ENCODE data around the gene DNAH2. TPM values are rescaled to one million over a fixed set of nuclear protein-coding genes. Genes with fewer than 3 reads are reported as not detected.

The DNAH2 gene
- total and polyA plus RNA-seq, 2 of the 13 experiments (the other 11 are each of a cell fraction or from before 2014, with no cell fraction given), result not detected

DNA sequence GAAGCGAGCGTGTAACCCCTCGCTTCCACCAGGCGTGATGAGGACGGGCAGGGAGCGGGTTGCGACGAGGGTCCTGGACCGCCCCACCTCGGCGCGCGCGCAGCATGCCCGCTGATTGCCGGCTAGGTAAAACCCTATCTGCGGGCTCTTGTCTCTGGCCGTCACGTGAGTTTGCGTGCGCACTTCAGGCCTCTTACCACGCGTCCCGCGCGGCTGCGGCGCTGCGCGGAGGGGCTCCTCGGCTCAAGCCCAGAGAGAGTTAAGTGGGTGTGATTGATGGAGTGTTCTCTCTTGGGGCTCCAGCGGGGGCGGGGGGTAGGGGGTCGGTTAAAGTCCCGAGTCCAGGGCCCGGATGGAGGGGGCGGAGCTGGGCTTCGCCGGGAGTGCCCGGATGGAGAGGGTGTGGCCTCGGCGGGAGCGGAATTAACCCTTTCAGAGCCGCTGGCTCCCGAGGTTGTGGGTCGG, 124.4 kb downstream of the DNAH2 start (continued):
- no peak for TF ChIP-seq ATF6 (CRISPR knock-in tag; conservative IDR thresholded peaks at IDR 0.05)
- TF ChIP-seq, protein P1, sequence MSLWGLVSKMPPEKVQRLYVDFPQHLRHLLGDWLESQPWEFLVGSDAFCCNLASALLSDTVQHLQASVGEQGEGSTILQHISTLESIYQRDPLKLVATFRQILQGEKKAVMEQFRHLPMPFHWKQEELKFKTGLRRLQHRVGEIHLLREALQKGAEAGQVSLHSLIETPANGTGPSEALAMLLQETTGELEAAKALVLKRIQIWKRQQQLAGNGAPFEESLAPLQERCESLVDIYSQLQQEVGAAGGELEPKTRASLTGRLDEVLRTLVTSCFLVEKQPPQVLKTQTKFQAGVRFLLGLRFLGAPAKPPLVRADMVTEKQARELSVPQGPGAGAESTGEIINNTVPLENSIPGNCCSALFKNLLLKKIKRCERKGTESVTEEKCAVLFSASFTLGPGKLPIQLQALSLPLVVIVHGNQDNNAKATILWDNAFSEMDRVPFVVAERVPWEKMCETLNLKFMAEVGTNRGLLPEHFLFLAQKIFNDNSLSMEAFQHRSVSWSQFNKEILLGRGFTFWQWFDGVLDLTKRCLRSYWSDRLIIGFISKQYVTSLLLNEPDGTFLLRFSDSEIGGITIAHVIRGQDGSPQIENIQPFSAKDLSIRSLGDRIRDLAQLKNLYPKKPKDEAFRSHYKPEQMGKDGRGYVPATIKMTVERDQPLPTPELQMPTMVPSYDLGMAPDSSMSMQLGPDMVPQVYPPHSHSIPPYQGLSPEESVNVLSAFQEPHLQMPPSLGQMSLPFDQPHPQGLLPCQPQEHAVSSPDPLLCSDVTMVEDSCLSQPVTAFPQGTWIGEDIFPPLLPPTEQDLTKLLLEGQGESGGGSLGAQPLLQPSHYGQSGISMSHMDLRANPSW (CRISPR knock-in tag; IDR thresholded peaks at IDR 0.05; ENCODE audit: borderline replicate concordance), result no peak
- TF ChIP-seq, protein P2, sequence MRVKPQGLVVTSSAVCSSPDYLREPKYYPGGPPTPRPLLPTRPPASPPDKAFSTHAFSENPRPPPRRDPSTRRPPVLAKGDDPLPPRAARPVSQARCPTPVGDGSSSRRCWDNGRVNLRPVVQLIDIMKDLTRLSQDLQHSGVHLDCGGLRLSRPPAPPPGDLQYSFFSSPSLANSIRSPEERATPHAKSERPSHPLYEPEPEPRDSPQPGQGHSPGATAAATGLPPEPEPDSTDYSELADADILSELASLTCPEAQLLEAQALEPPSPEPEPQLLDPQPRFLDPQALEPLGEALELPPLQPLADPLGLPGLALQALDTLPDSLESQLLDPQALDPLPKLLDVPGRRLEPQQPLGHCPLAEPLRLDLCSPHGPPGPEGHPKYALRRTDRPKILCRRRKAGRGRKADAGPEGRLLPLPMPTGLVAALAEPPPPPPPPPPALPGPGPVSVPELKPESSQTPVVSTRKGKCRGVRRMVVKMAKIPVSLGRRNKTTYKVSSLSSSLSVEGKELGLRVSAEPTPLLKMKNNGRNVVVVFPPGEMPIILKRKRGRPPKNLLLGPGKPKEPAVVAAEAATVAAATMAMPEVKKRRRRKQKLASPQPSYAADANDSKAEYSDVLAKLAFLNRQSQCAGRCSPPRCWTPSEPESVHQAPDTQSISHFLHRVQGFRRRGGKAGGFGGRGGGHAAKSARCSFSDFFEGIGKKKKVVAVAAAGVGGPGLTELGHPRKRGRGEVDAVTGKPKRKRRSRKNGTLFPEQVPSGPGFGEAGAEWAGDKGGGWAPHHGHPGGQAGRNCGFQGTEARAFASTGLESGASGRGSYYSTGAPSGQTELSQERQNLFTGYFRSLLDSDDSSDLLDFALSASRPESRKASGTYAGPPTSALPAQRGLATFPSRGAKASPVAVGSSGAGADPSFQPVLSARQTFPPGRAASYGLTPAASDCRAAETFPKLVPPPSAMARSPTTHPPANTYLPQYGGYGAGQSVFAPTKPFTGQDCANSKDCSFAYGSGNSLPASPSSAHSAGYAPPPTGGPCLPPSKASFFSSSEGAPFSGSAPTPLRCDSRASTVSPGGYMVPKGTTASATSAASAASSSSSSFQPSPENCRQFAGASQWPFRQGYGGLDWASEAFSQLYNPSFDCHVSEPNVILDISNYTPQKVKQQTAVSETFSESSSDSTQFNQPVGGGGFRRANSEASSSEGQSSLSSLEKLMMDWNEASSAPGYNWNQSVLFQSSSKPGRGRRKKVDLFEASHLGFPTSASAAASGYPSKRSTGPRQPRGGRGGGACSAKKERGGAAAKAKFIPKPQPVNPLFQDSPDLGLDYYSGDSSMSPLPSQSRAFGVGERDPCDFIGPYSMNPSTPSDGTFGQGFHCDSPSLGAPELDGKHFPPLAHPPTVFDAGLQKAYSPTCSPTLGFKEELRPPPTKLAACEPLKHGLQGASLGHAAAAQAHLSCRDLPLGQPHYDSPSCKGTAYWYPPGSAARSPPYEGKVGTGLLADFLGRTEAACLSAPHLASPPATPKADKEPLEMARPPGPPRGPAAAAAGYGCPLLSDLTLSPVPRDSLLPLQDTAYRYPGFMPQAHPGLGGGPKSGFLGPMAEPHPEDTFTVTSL (CRISPR knock-in tag; IDR thresholded peaks at IDR 0.05; ENCODE audit: borderline replicate concordance), result no peak
- TF ChIP-seq MAFG (CRISPR knock-in tag; IDR thresholded peaks at IDR 0.05), result no peak
- no peak for TF ChIP-seq KLF15 (CRISPR knock-in tag; IDR thresholded peaks at IDR 0.05; ENCODE audit: borderline replicate concordance)
- 0 out of 2 replicates have a peak, but pooled peaks have one; percentile 30 for TF ChIP-seq CHD2 (IDR thresholded peaks at IDR 0.05; ENCODE audit: low read depth, low read length)
- no peak for TF ChIP-seq ZNF776 (CRISPR knock-in tag; IDR thresholded peaks at IDR 0.05)
- TF ChIP-seq HOXA7 (CRISPR knock-in tag; IDR thresholded peaks at IDR 0.05), result no peak
- TF ChIP-seq, protein P3, sequence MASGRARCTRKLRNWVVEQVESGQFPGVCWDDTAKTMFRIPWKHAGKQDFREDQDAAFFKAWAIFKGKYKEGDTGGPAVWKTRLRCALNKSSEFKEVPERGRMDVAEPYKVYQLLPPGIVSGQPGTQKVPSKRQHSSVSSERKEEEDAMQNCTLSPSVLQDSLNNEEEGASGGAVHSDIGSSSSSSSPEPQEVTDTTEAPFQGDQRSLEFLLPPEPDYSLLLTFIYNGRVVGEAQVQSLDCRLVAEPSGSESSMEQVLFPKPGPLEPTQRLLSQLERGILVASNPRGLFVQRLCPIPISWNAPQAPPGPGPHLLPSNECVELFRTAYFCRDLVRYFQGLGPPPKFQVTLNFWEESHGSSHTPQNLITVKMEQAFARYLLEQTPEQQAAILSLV (CRISPR knock-in tag; IDR thresholded peaks at IDR 0.05; ENCODE audit: borderline replicate concordance), result no peak
- peak; percentile 49 for TF ChIP-seq YEATS4 (CRISPR knock-in tag; IDR thresholded peaks at IDR 0.05; ENCODE audit: borderline replicate concordance)
- no peak for TF ChIP-seq ONECUT2 (CRISPR knock-in tag; IDR thresholded peaks at IDR 0.05)
- no peak for TF ChIP-seq LCORL (IDR thresholded peaks at IDR 0.05)
- TF ChIP-seq LCORL (CRISPR knock-in tag; IDR thresholded peaks at IDR 0.05), result peak; percentile 27; the same call in 1 of the 2 replicates
- no peak for TF ChIP-seq HES4 (CRISPR knock-in tag; IDR thresholded peaks at IDR 0.05; ENCODE audit: borderline replicate concordance)
- TF ChIP-seq RBFOX2 (IDR thresholded peaks at IDR 0.05; ENCODE audit: low read depth, low read length), result peak; percentile 95
- no peak for TF ChIP-seq U2AF1 (optimal IDR thresholded peaks at IDR 0.05; ENCODE audit: low read depth, low read length)
